Mesendoderm (in vitro differentiated cells): ENCODE data around the gene ZDHHC6.
"Not testable (repeated sequence)": the region's sequence is repeated elsewhere in the genome, so short reads cannot be mapped to it uniquely, and the experiment has no call there.

Experiments used
- DNase-seq: peaks from one replicate; pipeline ENCODE4 v3.0.0; 2013
- H2AK5ac ChIP-seq: 2 replicates; pipeline ENCODE4 v1.6.1; 2013; ENCODE audit warnings: low read length, inconsistent platforms
- H2BK120ac ChIP-seq: 2 replicates; pipeline ENCODE4 v1.6.1; 2013; ENCODE audit warnings: low read depth, mild to moderate bottlenecking, low read length, moderate library complexity, mixed read lengths
- H2BK15ac ChIP-seq: replicated peaks from 2 replicates; pipeline ENCODE4 v1.6.1; 2013; ENCODE audit warnings: low read depth, mild to moderate bottlenecking, moderate library complexity
- H2BK5ac ChIP-seq: 2 replicates; pipeline ENCODE4 v1.6.1; 2013; ENCODE audit warnings: low read length, inconsistent platforms
- H3K18ac ChIP-seq: 2 replicates; pipeline ENCODE4 v1.6.1; 2013; ENCODE audit warnings: mild to moderate bottlenecking, low read length, mixed read lengths
- H3K23ac ChIP-seq: one replicate; pipeline ENCODE4 v1.6.1; 2013; ENCODE audit warnings: low read length
- H3K27ac ChIP-seq: 2 replicates; pipeline ENCODE4 v1.5.1; 2013; ENCODE audit warnings: low read depth, mild to moderate bottlenecking, inconsistent platforms, low read length, moderate library complexity
- H3K27me3 ChIP-seq: 2 replicates; pipeline ENCODE4 v1.6.1; 2013; ENCODE audit warnings: low read length, control low read depth, mild to moderate bottlenecking, inconsistent platforms; ENCODE audit not compliant: insufficient read depth, poor library complexity
- H3K36me3 ChIP-seq: 2 replicates; pipeline ENCODE4 v1.6.1; 2013; ENCODE audit warnings: low read length, inconsistent platforms; ENCODE audit not compliant: control insufficient read depth, insufficient read depth
- H3K4ac ChIP-seq: one replicate; pipeline ENCODE4 v1.6.1; 2013; ENCODE audit warnings: low read depth, mild to moderate bottlenecking, low read length, moderate library complexity
- H3K4me1 ChIP-seq: 2 replicates; pipeline ENCODE4 v1.6.1; 2013; ENCODE audit warnings: low read depth, low read length, inconsistent platforms; ENCODE audit not compliant: control insufficient read depth
- H3K4me2 ChIP-seq: 2 replicates; pipeline ENCODE4 v1.6.1; 2013; ENCODE audit warnings: low read length
- H3K4me3 ChIP-seq: 2 replicates; pipeline ENCODE4 v1.5.1; 2013; ENCODE audit warnings: mild to moderate bottlenecking, low read length
- H3K56ac ChIP-seq: one replicate; pipeline ENCODE4 v1.6.1; 2013; ENCODE audit warnings: low read length
- H3K79me1 ChIP-seq: 2 replicates; pipeline ENCODE4 v1.6.1; 2013; ENCODE audit warnings: low read length, inconsistent platforms
- H3K79me2 ChIP-seq: 2 replicates; pipeline ENCODE4 v1.6.1; 2013; ENCODE audit warnings: mild to moderate bottlenecking, low read length; ENCODE audit not compliant: control insufficient read depth, insufficient read depth
- H3K9ac ChIP-seq: 2 replicates; pipeline ENCODE4 v1.6.1; 2013; ENCODE audit warnings: low read length, inconsistent platforms
- H4K5ac ChIP-seq: one replicate; pipeline ENCODE4 v1.6.1; 2013; ENCODE audit warnings: low read length
- H4K8ac ChIP-seq: one replicate; pipeline ENCODE4 v1.6.1; 2013; ENCODE audit warnings: low read depth, mild to moderate bottlenecking, control low read depth, low read length, moderate library complexity
- WGBS: extraction: QIAGEN DNeasy Blood & Tissue Kit; methylation state at CpG from one replicate; pipeline ENCODE4 v1.1.7; 2013; ENCODE audit warnings: low lambda C conversion rate, missing lambda C conversion rate; ENCODE audit not compliant: insufficient coverage; ENCODE audit errors: extremely low coverage; 5-methylcytosine and 5-hydroxymethylcytosine counted together

Gene ZDHHC6

GRCh38 chr10:112389271-112389822, 57.4 kb downstream of the ZDHHC6 start:
- H4K8ac ChIP-seq, result no peak overlapping the region
- no peak overlapping the region for H3K4me3 ChIP-seq
- H4K5ac ChIP-seq, result no peak overlapping the region
- no peak overlapping the region for H3K23ac ChIP-seq
- H3K27me3 ChIP-seq, result no peaks in the 10 kb centered on the region
- H3K9ac ChIP-seq, result no peak overlapping the region
- peak overlapping the region; percentile 69 for H3K18ac ChIP-seq
- H3K79me2 ChIP-seq, result no peaks in the 10 kb centered on the region
- peak overlapping the region; percentile 27 for H2AK5ac ChIP-seq
- no peaks in the 10 kb centered on the region for H3K36me3 ChIP-seq
- H3K79me1 ChIP-seq, result no peaks in the 10 kb centered on the region
- no CpG with 5 or more reads among the region's 6 CpGs for WGBS
- DNase-seq, result peak; percentile 94
- H3K4ac ChIP-seq, result no peak overlapping the region
- peak overlapping the region; percentile 29 for H3K27ac ChIP-seq
- H3K4me2 ChIP-seq, result no peak overlapping the region
- peaks cover 3% of the 10 kb centered on the region for H3K4me1 ChIP-seq
- no peak overlapping the region for H2BK15ac ChIP-seq
- H2BK120ac ChIP-seq, result no peak overlapping the region
- H2BK5ac ChIP-seq, result no peak overlapping the region
- no peak overlapping the region for H3K56ac ChIP-seq

GRCh38 chr10:112388548-112388947, 58.2 kb downstream of the ZDHHC6 start:
- Histone ChIP-seq H3K56ac (no peak overlapping the region), H3K27ac (no peak overlapping the region), H2BK5ac (no peak overlapping the region), H2BK15ac (no peak overlapping the region), H3K4me1 (peaks cover 3% of the 10 kb centered on the region), H2AK5ac (no peak overlapping the region), H3K79me2 (no peaks in the 10 kb centered on the region), H3K9ac (no peak overlapping the region), H3K27me3 (no peaks in the 10 kb centered on the region), H3K23ac (no peak overlapping the region), H3K36me3 (no peaks in the 10 kb centered on the region), H4K5ac (no peak overlapping the region), H3K4me2 (no peak overlapping the region), H3K79me1 (no peaks in the 10 kb centered on the region), H2BK120ac (no peak overlapping the region), H3K4ac (no peak overlapping the region), H3K4me3 (no peak overlapping the region), H3K18ac (no peak overlapping the region), H4K8ac (no peak overlapping the region)
- DNase-seq, result no peak
- WGBS, result no CpG with 5 or more reads among the region's 2 CpGs

DNA sequence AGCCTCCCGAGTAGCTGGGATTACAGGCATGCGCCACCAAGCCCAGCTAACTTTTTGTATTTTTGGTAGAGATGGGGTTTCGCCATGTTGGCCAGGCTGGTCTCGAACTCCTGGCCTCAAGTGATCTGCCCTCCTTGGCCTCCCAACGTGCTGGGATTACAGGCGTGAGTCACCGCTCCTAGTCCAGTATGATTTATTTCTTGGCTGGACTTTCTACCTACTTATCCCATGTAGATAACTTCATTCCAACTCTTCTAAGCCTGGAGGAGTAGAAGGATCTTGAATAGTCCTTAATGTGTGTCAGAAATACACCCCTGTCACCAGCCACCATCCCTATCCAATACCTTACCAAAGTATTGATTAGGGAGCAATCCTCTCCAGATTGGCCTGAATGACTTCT, 58.7 kb downstream of the ZDHHC6 start:
- H3K4ac ChIP-seq, H3K23ac ChIP-seq, H4K8ac ChIP-seq, H2BK15ac ChIP-seq, H3K4me1 ChIP-seq, H2BK5ac ChIP-seq, DNase-seq, H3K79me1 ChIP-seq, H3K9ac ChIP-seq, H3K79me2 ChIP-seq, H3K27me3 ChIP-seq, H3K56ac ChIP-seq, H4K5ac ChIP-seq, H3K18ac ChIP-seq, H3K27ac ChIP-seq, H2BK120ac ChIP-seq, H2AK5ac ChIP-seq, H3K36me3 ChIP-seq, H3K4me3 ChIP-seq, H3K4me2 ChIP-seq: not testable (repeated sequence)
- no CpG with 5 or more reads among the region's 7 CpGs for WGBS

DNA sequence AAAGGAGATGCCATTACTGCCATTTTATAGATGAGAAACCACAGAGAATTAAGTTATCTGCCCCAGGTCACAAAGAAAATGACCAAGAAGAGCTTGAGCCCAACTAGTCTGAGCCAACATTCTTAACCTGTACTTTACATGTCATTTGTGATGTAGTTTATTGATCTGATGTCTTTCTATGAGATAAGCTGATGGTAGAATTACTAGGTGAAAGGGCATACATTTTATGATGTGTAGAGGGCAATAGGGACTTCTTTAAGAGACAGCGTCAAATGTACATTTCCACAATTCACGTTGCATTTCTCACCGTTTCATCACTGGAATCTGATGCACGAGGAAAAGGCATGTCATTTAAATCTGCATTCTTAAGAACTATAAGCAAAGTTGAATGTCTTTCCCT, 61.5 kb downstream of the ZDHHC6 start:
- no peak for DNase-seq
- Histone ChIP-seq H3K9ac (no peak overlapping the region), H3K18ac (no peak overlapping the region), H3K4me2 (no peak overlapping the region), H3K56ac (no peak overlapping the region), H2BK5ac (no peak overlapping the region), H2BK15ac (no peak overlapping the region), H3K27ac (no peak overlapping the region), H3K27me3 (no peaks in the 10 kb centered on the region), H3K4me3 (no peak overlapping the region), H3K4me1 (peaks cover 3% of the 10 kb centered on the region), H2BK120ac (no peak overlapping the region), H3K79me2 (no peaks in the 10 kb centered on the region), H3K36me3 (no peaks in the 10 kb centered on the region), H3K4ac (no peak overlapping the region), H4K5ac (no peak overlapping the region), H3K79me1 (no peaks in the 10 kb centered on the region), H2AK5ac (no peak overlapping the region), H4K8ac (no peak overlapping the region), H3K23ac (no peak overlapping the region)
- WGBS, result no CpG with 5 or more reads among the region's 4 CpGs

DNA sequence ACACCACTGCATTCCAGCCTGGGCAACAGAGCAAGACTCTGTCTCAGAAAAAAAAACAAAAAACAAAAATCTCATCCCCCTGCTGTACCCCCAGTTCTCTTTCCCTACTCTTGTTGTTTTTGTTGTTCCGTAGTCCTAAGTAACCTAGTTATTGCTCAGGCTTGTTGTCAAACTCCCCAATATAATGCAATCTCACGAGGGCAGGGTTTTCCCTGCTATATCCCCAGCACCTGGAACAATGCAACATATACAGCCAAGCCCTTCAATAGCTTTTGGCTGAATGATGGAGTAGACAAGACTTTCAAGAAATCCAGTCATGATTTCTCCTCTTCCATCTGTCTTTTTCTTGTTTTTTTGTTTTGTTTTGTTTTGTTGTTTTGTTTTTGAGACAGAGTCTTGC, 62.6 kb downstream of the ZDHHC6 start:
- Histone ChIP-seq H3K23ac (no peak overlapping the region), H3K79me1 (no peaks in the 10 kb centered on the region), H3K27me3 (no peaks in the 10 kb centered on the region), H3K4ac (no peak overlapping the region), H3K79me2 (no peaks in the 10 kb centered on the region), H3K18ac (no peak overlapping the region), H3K56ac (no peak overlapping the region), H4K8ac (no peak overlapping the region), H4K5ac (no peak overlapping the region), H3K9ac (no peak overlapping the region), H3K4me1 (peaks cover under 1% of the 10 kb centered on the region), H3K27ac (no peak overlapping the region), H3K4me2 (no peak overlapping the region), H2BK15ac (no peak overlapping the region), H3K4me3 (no peak overlapping the region), H3K36me3 (no peaks in the 10 kb centered on the region), H2AK5ac (no peak overlapping the region), H2BK120ac (no peak overlapping the region), H2BK5ac (no peak overlapping the region)
- no CpG with 5 or more reads among the region's 2 CpGs for whole genome bisulfite sequencing
- no peak for DNase-seq

GRCh38 chr10:112383325-112383724, 63.4 kb downstream of the ZDHHC6 start:
- Histone ChIP-seq H3K9ac (no peak overlapping the region), H3K56ac (no peak overlapping the region), H3K4me1 (no peaks in the 10 kb centered on the region), H3K27me3 (no peaks in the 10 kb centered on the region), H2BK120ac (no peak overlapping the region), H3K79me2 (no peaks in the 10 kb centered on the region), H3K18ac (no peak overlapping the region), H2BK5ac (no peak overlapping the region), H2BK15ac (no peak overlapping the region), H2AK5ac (no peak overlapping the region), H4K8ac (no peak overlapping the region), H3K36me3 (no peaks in the 10 kb centered on the region), H4K5ac (no peak overlapping the region), H3K4ac (no peak overlapping the region), H3K27ac (no peak overlapping the region), H3K4me2 (no peak overlapping the region), H3K4me3 (no peak overlapping the region), H3K23ac (no peak overlapping the region), H3K79me1 (no peaks in the 10 kb centered on the region)
- no CpG with 5 or more reads among the region's 3 CpGs for WGBS
- no peak for DNase-seq
